Epithelial cell of esophagus (primary cell): ENCODE data around the gene MYL3.

Source experiments
- DNase-seq: peaks from one replicate; pipeline ENCODE4 v3.0.0; 2010; ENCODE audit warnings: low read depth
- H3K4me3 ChIP-seq: 2 replicates; pipeline ENCODE4 v1.5.1; 2011; ENCODE audit warnings: mild to moderate bottlenecking, low read length, control low read depth
- CTCF ChIP-seq: IDR thresholded peaks from 2 replicates; pipeline ENCODE4 v1.5.1; 2011; ENCODE audit warnings: low read depth, mild to moderate bottlenecking, low read length, control low read depth, inconsistent platforms; ENCODE audit not compliant: insufficient read depth; ENCODE audit errors: missing control alignments

MYL3 gene

GRCh38 chr3:46890132-46890531 is 26.9 kb upstream of the MYL3 start:
- DNase-seq = no peak
- no peak overlapping the region for H3K4me3 ChIP-seq
- TF ChIP-seq CTCF = no peak

- no peak for DNase-seq
- H3K4me3 ChIP-seq = no peak overlapping the region
- TF ChIP-seq CTCF = no peak
These were observed 26.3 kb upstream of the MYL3 start for GRCh38 chr3:46889381-46890110.

GRCh38 chr3:46888705-46889104 is 25.5 kb upstream of the MYL3 start:
- TF ChIP-seq CTCF = no peak
- no peak overlapping the region for H3K4me3 ChIP-seq
- no peak for DNase-seq

- no peak for TF ChIP-seq CTCF
- no peak overlapping the region for H3K4me3 ChIP-seq
- no peak for DNase-seq
These were observed 24.8 kb upstream of the MYL3 start for GRCh38 chr3:46887980-46888494.

- no peak for DNase-seq
- H3K4me3 ChIP-seq = no peak overlapping the region
- TF ChIP-seq CTCF = no peak
These were observed 22.4 kb upstream of the MYL3 start for GRCh38 chr3:46885612-46886011.

- no peak for TF ChIP-seq CTCF
- no peak for DNase-seq
- no peak overlapping the region for H3K4me3 ChIP-seq
These were observed 21.7 kb upstream of the MYL3 start for GRCh38 chr3:46884929-46885328.

GRCh38 chr3:46884427-46884826 is 21.2 kb upstream of the MYL3 start:
- DNase-seq = no peak
- no peak for TF ChIP-seq CTCF
- H3K4me3 ChIP-seq = no peak overlapping the region
